GM19372 (cell line): ENCODE measurements around the gene CYB5B.

ENCODE experiments used
- ATAC-seq: cut with Tn5 transposase; IDR thresholded peaks from one replicate; pipeline ENCODE4 v1.9.1; 2021; ENCODE audit warnings: mild to moderate bottlenecking, low read depth, moderate library complexity; ENCODE audit not compliant: unreplicated experiment

CYB5B gene

GRCh38 chr16:69482410-69482991 is 58.1 kb downstream of the CYB5B start:
- ATAC-seq: no peak

GRCh38 chr16:69483611-69484010 is 59.2 kb downstream of the CYB5B start:
- no peak for ATAC-seq

DNA sequence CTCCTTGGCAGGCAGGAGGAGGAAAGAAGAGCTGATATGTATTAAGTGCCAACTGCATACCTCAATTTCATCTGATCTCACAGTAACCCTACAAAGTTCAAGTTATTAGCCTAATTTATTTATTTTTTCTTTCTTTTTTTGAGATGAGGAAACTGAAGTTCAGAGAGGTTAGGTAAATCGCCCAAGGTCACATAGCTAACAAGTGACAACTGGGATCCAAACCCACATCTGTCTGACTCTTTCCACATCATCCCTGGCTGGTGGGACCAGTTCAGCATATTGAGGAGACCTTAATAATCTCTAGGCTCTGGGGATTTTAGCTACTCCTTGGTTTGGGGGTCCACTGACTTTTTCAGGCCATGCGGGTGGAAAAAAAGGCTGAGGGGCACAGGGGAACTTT is 60.9 kb downstream of the CYB5B start:
- ATAC-seq: no peak

DNA sequence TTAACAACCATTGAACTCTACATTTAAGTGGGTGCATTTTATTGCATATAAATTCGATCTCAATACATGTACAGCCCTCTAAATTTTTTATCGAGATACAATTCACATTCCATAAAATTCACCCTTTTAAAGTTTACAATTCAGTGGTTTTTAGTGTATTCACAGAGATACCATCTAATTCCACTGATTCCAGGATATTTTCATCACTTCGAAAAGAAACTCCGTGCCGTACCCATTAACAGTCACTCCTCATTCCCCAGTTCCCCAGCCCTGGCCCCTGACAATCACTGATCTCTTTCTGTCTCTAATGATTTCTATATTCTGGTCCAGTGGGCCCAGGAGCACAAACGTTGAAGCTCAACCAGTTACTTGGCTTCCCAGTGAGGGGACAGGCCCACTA is 61.4 kb downstream of the CYB5B start:
- ATAC-seq: no peak

DNA sequence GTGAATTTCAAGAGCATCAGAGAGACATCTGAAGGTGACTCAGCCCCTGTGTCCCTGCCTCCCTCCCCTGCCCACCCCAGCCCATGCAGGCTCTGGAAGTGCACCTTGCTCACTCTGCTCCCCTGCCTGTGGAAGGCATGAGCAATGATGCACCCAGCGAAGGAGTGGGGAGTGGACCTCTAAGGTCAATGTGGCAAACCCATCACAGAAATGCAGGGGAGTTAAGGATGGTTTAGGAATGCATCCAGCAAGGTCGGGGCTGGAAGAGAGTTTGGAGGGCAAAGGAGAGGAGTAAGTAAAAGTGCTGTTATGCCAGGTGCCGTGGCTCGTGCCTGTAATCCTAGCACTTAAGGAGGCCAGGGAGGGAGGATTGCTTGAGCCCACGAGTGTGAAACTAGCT is 61.9 kb downstream of the CYB5B start:
- ATAC-seq: no peak

- no peak for ATAC-seq
Observed at GRCh38 chr16:69486724-69487123, 62.3 kb downstream of the CYB5B start.

GRCh38 chr16:69490707-69491324 is 66.4 kb downstream of the CYB5B start:
- no peak for ATAC-seq

- no peak for ATAC-seq
Observed at GRCh38 chr16:69494991-69495392, 70.6 kb downstream of the CYB5B start.

GRCh38 chr16:69495821-69496220 is 71.4 kb downstream of the CYB5B start:
- no peak for ATAC-seq

GRCh38 chr16:69496376-69496775 is 72.0 kb downstream of the CYB5B start:
- no peak for ATAC-seq

GRCh38 chr16:69496896-69497295 is 72.5 kb downstream of the CYB5B start:
- no peak for ATAC-seq

DNA sequence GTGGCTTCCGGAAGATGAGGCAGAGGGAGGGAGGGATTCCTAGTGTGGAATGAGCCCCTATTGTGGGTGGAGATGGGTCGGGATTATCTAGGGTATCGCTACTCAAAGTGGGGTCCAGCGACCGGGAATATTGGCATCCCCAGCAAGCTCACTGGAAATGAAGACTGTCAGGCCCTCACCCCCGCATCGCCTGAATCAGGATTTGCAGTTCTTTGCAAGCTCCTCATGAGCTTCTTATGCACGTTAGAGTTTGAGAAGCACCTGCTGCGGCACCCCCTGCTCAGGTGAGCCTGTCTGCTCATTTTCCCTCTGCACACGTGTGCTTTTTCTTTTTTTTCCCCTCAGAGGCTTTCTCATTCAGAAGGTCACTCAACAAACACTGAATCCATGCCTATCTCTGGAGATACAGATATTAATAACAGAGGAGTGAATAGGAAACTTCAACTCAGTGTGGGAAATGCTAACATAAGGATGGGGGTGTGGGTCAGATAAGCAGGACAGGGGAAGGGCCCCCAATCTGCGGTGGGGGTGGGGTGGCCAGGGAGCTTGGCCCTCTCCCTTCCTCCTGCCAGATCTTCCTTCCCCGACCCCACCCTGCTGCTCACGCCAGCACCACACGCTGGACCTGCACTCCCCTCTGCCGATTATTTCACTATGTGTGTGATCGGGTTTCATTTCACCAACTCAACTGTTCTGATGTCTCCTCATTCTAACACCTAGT is 73.6 kb downstream of the CYB5B start:
- ATAC-seq: no peak

DNA sequence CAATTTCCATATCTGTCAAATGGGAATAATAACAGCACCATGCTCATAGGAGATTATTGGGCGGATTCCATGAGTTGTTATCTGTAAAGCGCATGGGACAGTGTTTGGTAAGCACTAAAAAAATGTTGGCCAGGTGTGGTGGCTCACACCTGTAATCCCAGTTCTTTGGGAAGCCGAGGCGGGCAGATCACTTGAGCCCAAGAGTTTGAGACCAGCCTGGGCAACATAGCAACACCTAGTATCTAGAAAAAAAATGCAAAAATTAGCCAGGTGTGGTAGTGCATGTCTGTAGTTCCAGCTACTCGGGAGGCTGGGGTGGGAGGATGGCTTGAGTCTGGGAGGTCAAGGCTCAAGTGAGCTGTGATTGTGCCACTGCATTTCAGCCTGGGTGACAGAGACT is 74.5 kb downstream of the CYB5B start:
- no peak for ATAC-seq

DNA sequence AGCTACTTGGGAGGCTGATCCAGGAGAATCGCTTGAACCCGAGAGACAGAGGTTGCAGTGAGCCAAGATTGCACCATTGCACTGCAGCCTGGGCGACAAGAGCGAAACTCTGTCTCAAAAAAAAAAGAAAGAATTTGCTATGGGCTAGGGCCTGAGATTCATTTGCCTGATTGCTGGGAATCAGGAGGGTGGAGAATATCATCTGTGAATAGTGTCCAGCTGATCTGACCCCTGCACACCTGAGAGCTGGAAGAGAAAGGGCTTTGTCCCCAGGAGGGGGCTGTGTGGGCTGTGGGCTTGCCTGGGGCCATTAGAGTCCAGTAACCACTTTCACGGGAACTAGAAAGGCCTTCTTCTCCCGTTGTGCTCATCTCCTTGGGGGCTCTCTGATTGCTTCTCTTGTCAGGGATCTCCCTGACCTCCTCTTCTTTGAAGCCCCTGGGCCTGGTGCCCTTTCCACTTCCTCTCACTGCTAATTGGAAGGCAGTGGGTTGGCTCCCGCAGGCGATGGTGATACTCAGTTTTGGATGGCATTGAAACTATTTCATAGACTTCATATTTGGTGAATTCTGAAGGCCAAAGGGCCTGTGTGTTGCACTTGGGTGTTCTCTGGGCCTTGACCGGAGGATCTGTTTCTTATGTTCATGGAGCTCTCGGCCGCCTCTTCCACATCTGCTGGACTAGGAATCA is 75.3 kb downstream of the CYB5B start:
- ATAC-seq: no peak

DNA sequence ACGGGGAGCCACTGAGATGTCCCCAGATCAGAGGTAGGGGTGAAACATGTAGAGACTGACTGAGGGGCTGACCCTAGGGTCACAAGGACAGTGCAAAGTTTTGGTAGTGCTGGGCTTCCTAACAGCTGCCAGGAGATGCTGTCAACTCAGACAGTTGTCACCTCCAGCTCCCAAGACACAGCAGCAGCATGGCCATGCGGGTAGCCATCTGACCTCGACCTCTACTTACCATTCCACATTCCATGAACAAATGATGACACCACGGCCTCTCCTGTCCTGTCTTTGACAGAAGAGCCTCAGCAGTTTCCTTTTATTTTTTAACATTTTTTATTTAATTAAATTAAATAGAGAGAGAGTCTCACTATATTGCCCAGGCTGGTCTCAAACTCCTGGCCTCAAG is 76.1 kb downstream of the CYB5B start:
- no peak for ATAC-seq

GRCh38 chr16:69501956-69502745 is 77.7 kb downstream of the CYB5B start:
- no peak for ATAC-seq

DNA sequence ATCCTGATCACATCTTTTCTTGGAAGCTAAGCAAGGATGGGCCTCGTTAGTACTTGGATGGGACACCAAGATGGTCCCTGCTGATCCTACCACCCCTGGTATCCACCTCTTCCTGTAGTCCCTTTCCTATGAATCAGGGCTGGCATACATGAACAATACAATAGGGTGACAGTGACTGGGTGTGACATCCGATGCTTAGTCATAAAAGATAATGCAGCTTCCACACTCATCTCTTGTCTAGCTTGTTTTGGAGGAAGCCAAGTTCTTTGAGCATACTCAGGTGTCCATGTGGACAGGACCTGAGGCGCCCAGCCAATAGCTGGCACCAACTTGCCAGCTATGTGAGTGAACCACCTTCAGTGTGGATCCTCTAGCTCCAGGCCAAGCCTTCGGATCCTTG is 78.8 kb downstream of the CYB5B start:
- no peak for ATAC-seq

- ATAC-seq: no peak
Observed at GRCh38 chr16:69508033-69508755, 83.8 kb downstream of the CYB5B start.

DNA sequence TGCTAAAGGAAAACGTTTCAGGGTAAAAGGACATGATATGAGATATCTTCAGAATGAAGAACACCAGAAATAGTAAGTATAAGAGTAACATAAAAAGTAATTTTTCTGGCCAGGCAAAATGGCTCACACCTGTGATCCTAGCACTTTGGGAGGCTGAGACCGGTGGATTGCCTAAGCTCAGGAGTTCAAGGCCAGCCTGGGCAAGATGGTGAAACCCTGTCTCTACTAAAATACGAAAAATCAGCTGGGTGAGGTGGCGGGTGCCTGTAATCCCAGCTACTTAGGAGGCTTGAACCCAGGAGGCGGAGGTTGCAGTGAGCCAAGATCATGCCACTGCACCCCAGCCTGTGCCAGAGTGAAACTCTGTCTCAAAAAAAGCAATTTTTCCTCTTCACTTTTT is 84.7 kb downstream of the CYB5B start:
- no peak for ATAC-seq

DNA sequence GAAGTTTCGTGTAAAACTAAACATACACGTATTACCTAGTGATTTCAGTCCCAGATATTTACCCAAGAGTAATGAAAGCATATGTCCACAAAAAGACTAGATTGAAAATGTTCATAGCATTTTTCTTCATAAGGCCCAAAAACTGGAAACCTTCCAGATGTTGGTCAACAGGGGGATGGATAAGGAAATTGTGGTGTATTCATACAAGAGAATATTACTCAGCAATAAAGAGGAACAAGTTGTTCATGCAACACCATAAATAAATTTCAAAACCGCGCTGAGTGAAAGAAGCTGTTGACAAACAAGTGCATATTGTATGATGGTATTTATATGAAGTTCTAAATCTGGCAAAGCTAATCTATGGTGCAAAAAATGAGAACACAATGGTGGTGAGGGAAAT is 87.2 kb downstream of the CYB5B start:
- ATAC-seq: no peak
